ENCODE results near the gene BRCC3.

BRCC3 gene

GRCh38 chrX:155070975-155071693, at the start of gene BRCC3, which contains the start of the genes CMC4 and MTCP1:
TSS of gene BRCC3 (plus strand) at chrX:155071508. CDS start at chrX:155071528, 20 bp downstream.
TSS of gene CMC4 (minus strand) at chrX:155071136. CDS start at chrX:155064023, 7,113 bp downstream.
TSS of gene MTCP1 (minus strand) at chrX:155071136. CDS start at chrX:155066010, 5,126 bp downstream.
- peak within 1 kb of the TSS; percentile 75 for H3K4me3 ChIP-seq (ENCODE audit: low read depth, low read length)
- peak; percentile 83 for DNase-seq (ENCODE audit: low read depth)
- no peak for TF ChIP-seq CTCF (conservative IDR thresholded peaks at IDR 0.05; ENCODE audit: low read depth, low read length)

GRCh38 chrX:155022585-155022984, 48.7 kb upstream of the BRCC3 start, which contains the start of gene F8:
TSS of gene F8 (minus strand) at chrX:155022723. CDS start at chrX:155022552, 171 bp downstream.
- no peak for DNase-seq (ENCODE audit: low read depth)
- no peak for TF ChIP-seq CTCF (conservative IDR thresholded peaks at IDR 0.05; ENCODE audit: low read depth, low read length)
- H3K4me3 ChIP-seq (ENCODE audit: low read depth, low read length) = no peak within 1 kb of the TSS

DNA sequence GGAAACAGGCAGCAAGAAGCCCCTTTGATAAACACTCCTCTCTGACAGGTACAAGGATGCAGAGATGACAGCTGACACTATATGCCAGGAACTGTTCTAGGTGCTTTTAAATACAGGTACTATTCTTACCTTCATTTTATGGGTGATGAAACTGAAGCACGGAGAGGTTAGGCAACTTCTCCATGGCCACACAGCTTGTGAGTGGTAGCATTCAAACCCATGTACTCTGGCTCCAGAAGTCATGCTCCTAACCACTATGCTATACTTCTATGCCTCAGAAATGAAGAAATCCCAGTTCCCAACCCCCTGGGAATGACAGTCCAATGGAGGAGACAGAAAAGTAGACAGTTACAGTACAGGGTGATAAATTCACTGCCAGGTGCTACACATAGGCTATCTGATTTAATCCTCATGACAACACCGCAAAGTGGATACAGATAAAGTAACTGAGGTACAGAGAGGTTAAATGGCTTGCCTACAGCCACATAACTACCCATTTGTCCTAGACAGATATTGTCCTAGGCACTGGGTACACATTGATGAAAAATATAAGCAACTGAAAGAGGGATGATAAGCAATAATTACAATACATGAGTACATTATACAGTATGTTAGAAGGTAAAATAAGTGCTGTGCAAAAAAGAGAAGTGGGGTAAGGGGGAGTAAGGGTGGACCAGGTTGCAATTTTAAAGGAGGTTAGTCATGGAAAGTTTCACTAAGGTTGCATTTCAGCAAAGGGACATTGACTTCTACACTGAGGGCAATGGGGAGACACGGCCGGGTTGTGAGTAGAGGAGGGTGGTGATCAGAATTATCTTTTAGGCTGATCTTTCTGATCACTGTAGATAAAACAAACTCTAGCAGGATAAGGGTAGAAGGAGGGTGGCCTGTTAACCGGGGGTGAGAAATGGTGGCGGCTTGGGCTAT, 47.1 kb upstream of the BRCC3 start:
- H3K4me3 ChIP-seq (ENCODE audit: low read depth, low read length) = no peak overlapping the region
- TF ChIP-seq CTCF (conservative IDR thresholded peaks at IDR 0.05; ENCODE audit: low read depth, low read length) = no peak
- DNase-seq (ENCODE audit: low read depth) = no peak

GRCh38 chrX:155026420-155026726, 44.9 kb upstream of the BRCC3 start:
- peak overlapping the region; percentile 69 for H3K4me3 ChIP-seq (ENCODE audit: low read depth, low read length)
- no peak for TF ChIP-seq CTCF (conservative IDR thresholded peaks at IDR 0.05; ENCODE audit: low read depth, low read length)
- no peak for DNase-seq (ENCODE audit: low read depth)

GRCh38 chrX:155026727-155027508, 44.4 kb upstream of the BRCC3 start, which contains the start of gene FUNDC2:
TSS of gene FUNDC2 (plus strand) at chrX:155026844. CDS start at chrX:155026939, 95 bp downstream.
- DNase-seq (ENCODE audit: low read depth) = peak; percentile 95
- H3K4me3 ChIP-seq (ENCODE audit: low read depth, low read length) = peak within 1 kb of the TSS; percentile 69
- no peak for TF ChIP-seq CTCF (conservative IDR thresholded peaks at IDR 0.05; ENCODE audit: low read depth, low read length)

GRCh38 chrX:155027509-155028066, 43.7 kb upstream of the BRCC3 start:
- DNase-seq (ENCODE audit: low read depth) = peak; percentile 89
- no peak for TF ChIP-seq CTCF (conservative IDR thresholded peaks at IDR 0.05; ENCODE audit: low read depth, low read length)
- H3K4me3 ChIP-seq (ENCODE audit: low read depth, low read length) = peak overlapping the region; percentile 69

Measured in choroid plexus epithelial cell (primary cell).